Skin of body (tissue), 2 donors: Measurements from ENCODE around the gene EBPL. TPM values are rescaled to one million over a fixed set of nuclear protein-coding genes. Genes with fewer than 3 reads are reported as not detected.
"Not testable (repeated sequence)": the region's sequence is repeated elsewhere in the genome, so short reads cannot be mapped to it uniquely, and the experiment has no call there.

Source experiments
- DNase-seq: peaks from one replicate; lab custom pipeline; 2025; lab: John Stamatoyannopoulos, UW
- total RNA-seq: library from RNA; depleted of rRNA; stranded (reverse); fragments of >200 nt; gene quantifications from one replicate; pipeline ENCODE4 v1.2.3, GENCODE V29; 2014

Gene EBPL
- total RNA-seq = 54.2 TPM

GRCh38 chr13:49690995-49691784, at the start of gene EBPL:
TSS of gene EBPL (minus strand) at chr13:49691486. CDS start at chr13:49691424, 62 bp downstream.
- DNase-seq = peak; percentile 76

- no peak for DNase-seq
These were observed 49.6 kb upstream of the EBPL start for GRCh38 chr13:49740870-49741269.

GRCh38 chr13:49739498-49740187, 48.4 kb upstream of the EBPL start:
- DNase-seq = no peak

GRCh38 chr13:49733181-49733951, 42.1 kb upstream of the EBPL start:
- no peak for DNase-seq

- no peak for DNase-seq
These were observed 40.5 kb upstream of the EBPL start for GRCh38 chr13:49731766-49732165.

- DNase-seq = no peak
These were observed 25.3 kb upstream of the EBPL start for GRCh38 chr13:49716615-49717014.

- no peak for DNase-seq
These were observed 23.5 kb upstream of the EBPL start for GRCh38 chr13:49714757-49715156.

- DNase-seq = no peak
These were observed 20.1 kb upstream of the EBPL start for GRCh38 chr13:49711218-49711863.

GRCh38 chr13:49704264-49704663, 13.0 kb upstream of the EBPL start:
- DNase-seq = not testable (repeated sequence)

GRCh38 chr13:49701491-49701890, 10.2 kb upstream of the EBPL start:
- no peak for DNase-seq

GRCh38 chr13:49697468-49697867, 6.2 kb upstream of the EBPL start:
- no peak for DNase-seq

GRCh38 chr13:49694446-49694845, 3.2 kb upstream of the EBPL start:
- no peak for DNase-seq

GRCh38 chr13:49693877-49694276, 2.6 kb upstream of the EBPL start:
- DNase-seq = no peak

GRCh38 chr13:49693191-49693733, 2.0 kb upstream of the EBPL start:
- no peak for DNase-seq

GRCh38 chr13:49690133-49690994, 922 bp downstream of the EBPL start:
- peak; percentile 33 for DNase-seq

GRCh38 chr13:49683489-49683888, 7.8 kb downstream of the EBPL start:
- no peak for DNase-seq

- DNase-seq = no peak
These were observed 9.3 kb downstream of the EBPL start for GRCh38 chr13:49681842-49682435.

- DNase-seq = no peak
These were observed 12.0 kb downstream of the EBPL start for GRCh38 chr13:49679246-49679645.

- DNase-seq = no peak
These were observed 12.9 kb downstream of the EBPL start for GRCh38 chr13:49678191-49678914.
